DMS153 (cell line): ENCODE results near the gene GPATCH4.

Experiments
- DNase-seq: peaks from one replicate; lab custom pipeline; 2025; lab: John Stamatoyannopoulos, UW

GPATCH4 gene

DNA sequence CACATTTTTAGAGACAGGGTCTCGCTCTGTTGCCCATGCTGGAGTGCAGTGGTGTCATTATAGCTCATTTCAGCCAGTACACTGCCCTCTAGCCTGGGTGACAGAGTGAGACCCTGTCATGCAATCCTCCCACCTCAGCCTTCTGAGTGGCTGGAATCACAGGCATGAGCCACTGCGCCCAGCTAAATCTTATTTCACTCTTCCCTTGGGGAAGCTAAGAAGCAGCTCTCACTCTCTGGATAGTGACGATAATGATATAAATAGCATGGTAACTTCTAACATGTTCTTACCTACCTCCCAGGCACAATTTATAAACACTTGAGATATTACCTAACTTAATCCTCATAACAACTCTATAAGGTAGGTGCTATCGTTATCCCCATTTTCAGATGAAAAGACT lies 53.8 kb downstream of the GPATCH4 start:
- no peak for DNase-seq

GRCh38 chr1:156546267-156546666 lies 55.0 kb downstream of the GPATCH4 start:
- no peak for DNase-seq

GRCh38 chr1:156544592-156545102 lies 56.6 kb downstream of the GPATCH4 start:
- no peak for DNase-seq
